Kidney (tissue), 14 donors: ENCODE data around the gene STXBP6. TPM values are rescaled to one million over a fixed set of nuclear protein-coding genes. Genes with fewer than 3 reads are reported as not detected.

ENCODE experiments used
- DNase-seq, 5 donors: peaks; one replicate each; pipeline ENCODE4 v3.0.0-alpha.2; 2013 to 2020
- FAIRE-seq: peaks from 2 replicates; lab custom pipeline; 2012; peaks lifted over from hg19 to GRCh38; lab: Jason Lieb, UNC
- H3K27ac ChIP-seq, 2 donors: one replicate each; pipeline ENCODE4 v1.7.0; 2013; ENCODE audit warnings: low read depth in 2 of 2, low read length in 2 of 2, inconsistent platforms in 1 of 2
- H3K27me3 ChIP-seq: one replicate; pipeline ENCODE4 v1.7.1; 2013; ENCODE audit warnings: low read length, inconsistent platforms; ENCODE audit not compliant: control insufficient read depth, insufficient read depth
- H3K36me3 ChIP-seq, 3 donors: one replicate each; pipeline versions ENCODE4 v1.7.0 to v1.7.1; 2013; ENCODE audit warnings: low read length in 3 of 3, control low read depth in 1 of 3, inconsistent platforms in 1 of 3; ENCODE audit not compliant: insufficient read depth in 3 of 3, control insufficient read depth in 2 of 3
- H3K4me1 ChIP-seq, 3 donors: one replicate each; pipeline versions ENCODE4 v1.7.0 to v1.7.1; 2013; ENCODE audit warnings: low read length in 3 of 3, inconsistent platforms in 1 of 3, low read depth in 1 of 3; ENCODE audit not compliant: control insufficient read depth in 2 of 3, insufficient read depth in 2 of 3
- H3K4me3 ChIP-seq, 3 donors: one replicate each; pipeline versions ENCODE4 v1.7.0 to v1.8.1; 2013; ENCODE audit warnings: low read length in 3 of 3, control low read depth in 1 of 3, inconsistent platforms in 1 of 3
- H3K9ac ChIP-seq, 3 donors: one replicate each; pipeline versions ENCODE4 v1.7.0 to v1.7.1; 2013; ENCODE audit warnings: low read length in 3 of 3, control low read depth in 1 of 3, inconsistent platforms in 1 of 3
- H3K9me3 ChIP-seq, 3 donors: one replicate each; pipeline versions ENCODE4 v1.7.0 to v1.7.1; 2013; ENCODE audit warnings: low read length in 3 of 3, control low read depth in 1 of 3, inconsistent platforms in 1 of 3; ENCODE audit not compliant: control insufficient read depth in 2 of 3, insufficient read depth in 1 of 3
- CTCF ChIP-seq: IDR thresholded peaks from 3 replicates; pipeline ENCODE4 v1.5.1; 2012; ENCODE audit warnings: mild to moderate bottlenecking, moderate library complexity, borderline replicate concordance; ENCODE audit not compliant: insufficient read depth; ENCODE audit errors: extremely low read depth
- intact Hi-C: fragments of 100-400 bp; cut with DNase I; formaldehyde crosslinking; loops from one replicate; pipeline ENCODE4 v1.11.1; 2022
- polyA plus RNA-seq: library from polyadenylated mRNA; stranded (reverse); fragments of 350-450 nt; fragmentation: Illumina TruSeq; extraction: RNeasy Lipid Tissue Mini Kit (QIAGEN cat#74804); gene quantifications from one replicate; pipeline ENCODE4 v1.2.3, GENCODE V29; 2014; ENCODE audit warnings: low read depth, low replicate concordance; ENCODE audit not compliant: insufficient read depth
- total RNA-seq: library from RNA; stranded (reverse); fragmentation: NEBNext Ultra II Directional; extraction: Animal tissue kit (Norgen Biotek cat#: 25700); gene quantifications from one replicate; pipeline ENCODE4 v1.2.1, GENCODE V29; 2021
- donor health status: control.
- donor health status: control.
- donor health status: control.
- donor health status: control.
- donor health status: control.
- donor health status: DM: yes; HTN: yes; CAD: no.
- donor health status: Normal renal cell carcinoma (clear cell type).

The STXBP6 gene
- total and polyA plus RNA-seq, 2 donors from 2014 or later = 2.8 to 3.9 TPM

- no peak overlapping the region for H3K9ac ChIP-seq
- peaks cover 0 to 10% (median 9%) of the 10 kb centered on the region in 3 donors for H3K4me1 ChIP-seq
- intact Hi-C loops = no loop called here
- no peak for TF ChIP-seq CTCF
- H3K9me3 ChIP-seq = no peaks in the 10 kb centered on the region
- H3K27ac ChIP-seq = no peak overlapping the region
- no peak overlapping the region for H3K4me3 ChIP-seq
- no peak for FAIRE-seq
- H3K36me3 ChIP-seq = no peaks in the 10 kb centered on the region
- no peaks in the 10 kb centered on the region for H3K27me3 ChIP-seq
- DNase-seq = no peak
Observed at GRCh38 chr14:24975393-24975792, 74.6 kb downstream of the STXBP6 start.

- FAIRE-seq = no peak
- H3K27ac ChIP-seq = no peak overlapping the region
Observed at GRCh38 chr14:24974591-24975374, 75.2 kb downstream of the STXBP6 start.

GRCh38 chr14:24972844-24973243, 77.1 kb downstream of the STXBP6 start:
- FAIRE-seq (no peak), DNase-seq (no peak)
- Histone ChIP-seq H3K9ac (no peak overlapping the region), H3K4me3 (no peak overlapping the region), H3K27me3 (no peaks in the 10 kb centered on the region), H3K4me1 (no peaks in the 10 kb centered on the region), H3K36me3 (no peaks in the 10 kb centered on the region), H3K9me3 (no peaks in the 10 kb centered on the region), H3K27ac (no peak overlapping the region)
- TF ChIP-seq CTCF = no peak
- intact Hi-C loops = no loop called here

More at GRCh38 chr14:24974591-24975374, 75.2 kb downstream of the STXBP6 start:
- no peak overlapping the region for H3K4me3 ChIP-seq
- intact Hi-C loops = no loop called here
- no peak for TF ChIP-seq CTCF
- no peaks in the 10 kb centered on the region for H3K27me3 ChIP-seq
- H3K9ac ChIP-seq = no peak overlapping the region
- no peak for DNase-seq
- H3K4me1 ChIP-seq = peaks cover 0 to 10% (median 9%) of the 10 kb centered on the region in 3 donors
- H3K36me3 ChIP-seq = no peaks in the 10 kb centered on the region
- no peaks in the 10 kb centered on the region for H3K9me3 ChIP-seq
